Hippocampal formation (tissue), 2 donors: ENCODE data around the gene WNT5A.
A peak's percentile ranks its signal among the peaks of the same experiment; 100 is the strongest.

Source experiments
- DNase-seq, 2 donors: peaks; one replicate each; lab custom pipeline; 2025; lab: John Stamatoyannopoulos, UW

Gene WNT5A

DNA sequence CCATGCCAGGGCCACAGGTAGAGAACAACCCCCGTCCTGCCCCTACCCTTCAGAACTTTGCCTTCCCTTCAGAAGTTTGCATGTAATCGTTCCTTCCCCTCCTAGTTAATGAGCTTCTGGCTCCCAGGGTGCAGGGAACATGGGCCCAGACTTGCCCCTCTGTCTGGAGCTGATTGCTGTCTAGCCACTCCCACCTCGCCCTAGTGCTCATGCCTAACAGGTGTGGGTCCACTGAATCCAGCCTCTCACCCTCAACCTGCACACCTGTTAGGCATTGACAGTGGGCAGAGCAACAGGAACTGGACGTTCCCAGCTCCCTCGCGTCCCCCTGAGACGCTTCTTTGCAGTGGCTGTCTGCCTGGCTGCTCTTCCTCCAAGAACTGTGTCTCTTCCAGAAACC, 40.3 kb downstream of the WNT5A start:
- no peak for DNase-seq

DNA sequence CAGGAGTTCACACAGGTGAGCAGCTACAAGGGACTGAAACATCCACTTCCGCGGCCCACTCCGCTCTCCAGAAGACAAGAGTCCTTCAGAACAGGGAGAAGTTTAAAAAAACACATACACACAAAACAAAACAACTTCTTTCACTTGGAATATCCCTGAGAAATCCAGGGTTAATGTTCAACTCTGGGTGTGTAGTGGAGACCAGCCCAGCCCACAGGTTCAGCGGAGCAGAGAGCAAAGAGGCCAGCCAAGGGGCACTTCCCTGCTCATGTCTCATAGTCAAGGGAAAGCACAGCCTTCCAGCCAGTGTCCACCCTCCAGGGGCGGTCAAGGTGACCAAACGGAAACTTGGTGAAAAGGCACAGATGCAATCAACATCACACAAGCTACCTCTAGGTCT, 41.6 kb downstream of the WNT5A start:
- DNase-seq, result no peak

DNA sequence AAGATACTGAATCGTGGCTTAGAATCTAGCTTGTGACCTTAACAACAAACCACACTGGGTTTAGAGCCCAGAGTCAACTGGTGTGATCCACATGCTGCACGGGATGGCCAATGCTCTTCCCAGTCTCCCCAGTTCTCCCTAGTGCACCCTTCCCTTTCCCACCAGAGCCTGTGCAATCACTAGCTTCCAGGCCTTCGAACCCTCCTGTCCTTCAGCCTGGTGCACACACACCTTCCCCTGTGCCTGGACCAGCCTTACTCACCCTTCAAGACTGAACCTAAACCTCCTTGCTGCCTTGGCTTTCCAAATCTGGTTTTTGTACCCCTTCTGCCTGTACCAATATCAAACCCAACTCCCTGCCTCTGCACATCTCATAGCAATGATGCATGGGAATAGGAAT, 43.8 kb downstream of the WNT5A start:
- no peak for DNase-seq

DNA sequence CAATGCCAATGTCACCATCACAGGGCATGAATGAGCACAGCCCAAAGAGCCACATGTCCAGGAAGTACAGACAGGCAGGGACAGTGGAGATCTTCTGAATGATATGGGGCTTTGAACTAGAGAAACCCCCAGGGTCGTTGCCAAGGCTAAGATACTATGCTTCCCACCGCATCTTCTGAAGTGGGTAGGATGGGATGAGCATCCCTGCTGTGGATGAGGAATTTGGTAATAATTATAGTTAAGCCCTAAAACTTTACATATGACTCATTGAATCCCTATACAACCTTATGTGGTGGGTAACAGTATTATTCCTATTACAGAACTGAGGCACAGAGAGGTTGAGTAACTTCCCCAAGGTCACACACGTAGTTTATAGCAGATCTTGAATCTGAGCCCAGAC, 44.2 kb downstream of the WNT5A start:
- no peak for DNase-seq

DNA sequence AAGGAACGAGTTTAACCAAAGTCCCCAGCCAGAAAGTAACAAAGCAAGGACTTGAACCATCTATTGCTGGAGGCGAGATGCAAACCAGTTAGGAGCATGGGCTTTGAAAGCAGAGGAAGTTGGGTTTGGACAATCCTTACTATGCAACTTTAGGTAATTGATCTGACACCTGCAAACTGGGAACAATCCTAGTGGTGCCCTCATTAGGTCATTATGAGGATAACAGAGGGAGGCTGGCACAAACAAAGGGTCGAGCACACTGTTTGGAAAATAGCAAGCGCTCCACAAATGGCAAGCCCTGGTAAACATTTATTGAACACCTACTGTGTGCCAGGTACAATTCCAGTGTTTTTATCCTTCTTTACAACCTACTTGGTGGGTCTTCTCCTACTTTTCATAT, 45.6 kb downstream of the WNT5A start:
- DNase-seq, result no peak

DNA sequence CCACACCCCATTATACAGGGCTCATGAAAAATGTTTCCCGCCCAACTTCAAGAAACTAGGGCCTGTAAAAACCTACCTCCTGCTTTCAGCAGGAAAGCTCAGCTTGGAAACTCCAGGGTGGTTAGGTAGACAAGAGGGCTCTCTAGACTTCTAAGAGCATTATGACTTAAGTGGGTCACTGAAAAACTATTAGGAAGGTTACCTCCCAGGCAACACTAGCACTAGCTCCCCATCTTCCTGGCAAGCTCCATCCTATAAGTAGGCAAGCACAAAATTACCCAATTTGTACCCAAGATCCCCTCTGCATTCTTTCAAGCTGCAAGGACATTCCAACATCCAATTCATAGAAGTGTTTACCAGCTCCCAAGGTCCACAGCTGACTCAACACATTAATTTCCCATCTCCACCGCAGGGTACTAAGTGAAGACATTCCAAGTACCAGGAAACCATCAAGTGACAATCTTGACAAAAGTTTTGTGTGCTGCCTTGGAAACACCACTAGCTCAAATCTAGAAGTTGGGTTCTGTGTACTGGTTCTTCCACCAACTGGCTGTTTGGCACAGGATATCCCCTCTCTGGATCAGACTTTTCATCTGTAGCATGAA, 46.9 kb downstream of the WNT5A start:
- DNase-seq, result no peak

DNA sequence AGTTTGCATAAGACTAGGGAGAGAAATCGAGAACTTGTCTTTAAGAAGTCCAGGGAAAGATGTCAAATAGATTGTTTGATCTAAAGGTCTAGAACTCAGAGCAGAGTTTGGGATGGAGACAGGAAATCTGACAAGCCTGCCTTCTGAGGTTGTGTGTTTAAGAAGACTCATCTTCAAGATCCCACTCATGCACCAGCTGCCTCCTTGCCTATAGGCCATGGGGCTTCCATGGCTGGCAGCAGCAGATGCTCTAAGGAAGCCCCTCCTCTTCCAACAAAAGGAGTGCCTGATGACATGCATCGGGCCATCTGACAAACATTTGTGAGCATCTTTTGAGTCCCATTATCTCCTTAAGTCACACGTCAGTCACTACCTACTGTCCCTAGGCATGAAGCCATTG, 47.4 kb downstream of the WNT5A start:
- DNase-seq, result no peak

DNA sequence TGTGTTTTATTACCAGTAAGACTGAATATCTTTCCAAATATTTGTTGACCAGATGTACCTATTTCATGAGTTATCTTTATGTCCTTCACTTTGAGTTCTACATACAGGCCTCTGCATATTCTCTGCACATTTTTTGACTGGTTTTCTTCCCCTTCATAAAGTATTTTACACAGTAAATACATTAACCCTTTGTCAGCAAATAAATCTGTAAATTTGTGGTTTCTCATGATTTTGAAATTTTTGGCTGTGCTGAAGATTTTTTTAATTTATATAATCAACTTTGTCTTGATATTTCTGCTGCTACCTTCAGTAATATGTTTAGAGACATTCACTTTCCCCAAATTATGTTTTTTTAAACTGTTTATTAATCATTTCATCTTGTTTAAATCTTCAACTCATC, 50.5 kb downstream of the WNT5A start:
- no peak for DNase-seq

DNA sequence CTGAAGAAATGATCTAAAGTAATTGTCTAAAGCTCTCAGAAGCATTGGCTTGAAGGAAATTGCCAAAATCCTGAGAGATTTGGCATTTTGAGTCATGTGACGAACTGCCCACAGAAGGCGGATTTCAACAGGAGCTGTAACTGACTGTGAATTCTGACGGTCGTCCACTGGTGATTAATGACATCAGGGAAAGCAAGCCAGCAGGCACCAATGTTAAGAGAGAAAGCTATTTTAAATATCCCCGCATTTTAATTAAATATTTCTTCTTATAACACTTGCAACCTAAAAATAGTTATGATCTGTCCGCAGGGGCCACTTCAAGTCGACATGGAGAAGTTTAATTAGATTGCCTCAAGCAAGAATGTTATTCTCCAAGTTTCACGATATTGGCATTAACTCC, 51.6 kb downstream of the WNT5A start:
- no peak for DNase-seq

DNA sequence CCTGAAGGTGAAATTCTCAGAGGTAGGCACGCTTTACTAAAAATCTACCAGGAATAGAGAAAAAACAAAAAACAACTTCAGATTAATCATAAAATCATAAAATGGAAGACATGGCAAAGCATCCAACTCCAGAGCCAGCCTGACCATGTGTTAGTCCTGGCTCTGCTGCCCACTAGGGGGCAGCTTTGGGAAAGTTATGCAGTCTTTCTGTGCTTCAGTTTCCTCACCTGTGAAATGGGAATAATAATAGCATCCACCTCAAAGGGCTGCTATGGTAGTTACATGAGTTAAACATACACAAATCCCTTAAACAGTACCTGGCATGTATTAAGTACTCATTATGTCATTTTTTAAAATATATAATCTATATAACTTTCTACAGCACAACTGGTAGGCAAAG, 52.3 kb downstream of the WNT5A start:
- no peak for DNase-seq

DNA sequence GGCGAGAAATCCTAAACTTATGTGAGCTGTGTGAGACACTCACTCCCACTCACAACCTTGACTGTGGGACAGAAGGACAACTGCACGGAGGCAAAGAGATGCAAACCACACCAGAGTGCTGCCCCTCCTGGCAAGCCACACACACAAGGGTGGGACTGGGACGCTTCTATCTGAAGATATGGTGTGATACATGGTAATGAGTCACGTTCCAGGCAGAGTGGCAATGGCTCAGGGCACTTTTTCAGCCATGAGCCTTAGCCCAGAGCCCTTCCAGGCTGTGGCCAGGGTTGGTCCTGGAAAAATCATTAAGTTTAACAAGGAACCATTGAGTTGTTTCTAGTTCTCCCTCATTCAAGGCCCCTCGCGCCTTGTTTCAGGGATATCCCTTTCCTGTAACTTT, 56.1 kb downstream of the WNT5A start:
- no peak for DNase-seq

DNA sequence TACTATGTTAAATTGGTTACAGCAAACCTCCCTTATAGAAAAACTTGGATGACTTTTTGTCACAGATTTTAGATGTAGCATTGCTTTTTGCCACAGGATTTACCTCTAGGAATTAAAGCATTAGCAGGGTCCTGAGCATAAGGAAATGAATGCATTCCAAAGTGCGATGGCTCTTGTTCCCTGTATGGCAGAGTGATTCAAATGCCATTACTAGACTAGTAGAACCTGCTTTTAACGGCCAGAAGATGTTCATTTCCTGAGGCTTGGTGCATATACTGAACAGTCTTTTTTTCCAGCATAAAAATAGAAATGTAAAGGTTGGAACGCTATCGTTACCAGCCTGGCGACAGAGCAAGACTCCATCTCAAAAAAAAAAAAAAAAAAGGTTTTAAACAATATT, 59.4 kb downstream of the WNT5A start:
- DNase-seq, result no peak

DNA sequence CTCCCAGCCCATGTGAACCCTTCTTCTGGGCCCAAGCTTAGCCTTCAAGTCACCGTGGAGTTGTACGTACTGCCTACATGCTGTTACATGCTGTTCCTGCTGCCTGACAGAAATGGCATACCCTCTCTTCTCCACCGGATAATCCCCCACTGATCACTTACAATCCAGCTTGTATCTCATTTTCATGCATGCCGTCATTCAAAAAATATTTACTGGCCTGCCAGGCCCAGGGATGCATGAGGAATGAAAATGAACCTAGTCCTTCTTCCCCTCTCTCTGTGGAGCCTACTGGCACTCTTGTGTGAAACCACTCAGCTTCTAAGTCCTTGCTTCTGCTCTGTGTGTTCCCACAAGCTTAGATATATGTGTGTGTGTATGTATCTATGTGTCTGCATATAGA, 60.6 kb downstream of the WNT5A start:
- DNase-seq, result peak in 1 of 2 donors; percentile 3

DNA sequence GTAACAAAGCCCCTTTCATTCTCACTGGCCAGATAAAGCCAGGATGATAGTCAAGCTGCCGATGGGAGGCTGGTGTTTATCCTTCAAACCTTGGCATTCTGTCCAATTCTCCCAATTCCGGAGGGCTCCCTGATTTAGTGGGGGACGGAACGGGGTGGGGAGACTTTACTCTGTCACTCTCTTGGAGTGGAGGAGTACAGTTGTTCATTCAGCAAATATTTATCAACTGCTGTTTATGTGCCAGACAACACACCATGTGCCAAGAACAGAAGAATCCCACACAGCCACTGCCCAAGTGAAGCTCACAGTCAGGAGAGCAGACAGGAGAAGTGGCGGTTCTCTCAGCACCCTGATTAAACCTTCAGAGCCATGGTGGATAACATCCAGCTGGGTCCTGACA, 63.3 kb downstream of the WNT5A start:
- DNase-seq, result no peak

DNA sequence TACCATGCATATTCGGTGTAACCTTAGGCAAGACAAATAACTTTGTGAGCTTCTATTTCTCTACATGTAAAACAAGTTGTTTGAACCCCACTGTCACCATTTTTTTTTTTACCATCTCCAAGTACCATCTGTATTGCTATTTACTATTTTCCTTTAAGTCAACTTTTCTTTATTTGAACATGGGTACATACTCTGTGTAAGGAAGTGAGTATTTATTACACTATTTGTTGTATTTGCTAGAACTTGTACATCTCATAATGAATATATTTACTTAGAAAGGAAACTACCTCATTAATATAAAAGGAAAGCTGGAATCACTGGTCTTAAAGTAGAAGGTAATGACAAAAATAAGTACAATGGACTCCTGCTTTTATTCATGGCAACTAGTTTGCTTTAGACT, 69.9 kb downstream of the WNT5A start:
- DNase-seq, result no peak

DNA sequence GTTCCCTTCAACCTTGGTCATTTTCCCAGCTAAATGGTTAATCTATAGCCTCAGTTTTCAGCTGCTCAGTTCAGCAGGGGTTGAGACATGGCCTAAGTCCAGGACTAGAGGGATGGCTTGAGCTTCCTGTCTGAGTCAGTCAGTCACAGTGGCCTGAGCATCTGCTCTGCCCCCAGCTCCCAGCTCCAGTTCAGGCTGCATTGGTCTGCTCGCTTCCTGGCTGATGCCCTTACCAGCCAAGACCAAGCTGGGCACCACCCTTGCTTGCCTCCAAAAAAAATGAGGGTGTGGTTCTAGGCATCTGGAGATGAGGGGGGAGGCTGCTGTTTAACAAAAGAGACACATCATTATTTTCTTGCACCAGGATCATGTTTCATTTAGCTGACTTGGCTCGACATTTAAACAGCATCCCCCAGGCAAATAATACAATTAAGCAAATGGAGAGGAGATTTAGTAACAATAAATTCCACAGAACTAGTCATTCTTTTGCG, 70.7 kb downstream of the WNT5A start:
- DNase-seq, result no peak
